ENCODE measurements around the gene SLC2A3. TPM values are rescaled to one million over a fixed set of nuclear protein-coding genes. Genes with fewer than 3 reads are reported as not detected.

SLC2A3 gene
- total RNA-seq, 1 experiment from 2014 or later: 717 TPM

DNA sequence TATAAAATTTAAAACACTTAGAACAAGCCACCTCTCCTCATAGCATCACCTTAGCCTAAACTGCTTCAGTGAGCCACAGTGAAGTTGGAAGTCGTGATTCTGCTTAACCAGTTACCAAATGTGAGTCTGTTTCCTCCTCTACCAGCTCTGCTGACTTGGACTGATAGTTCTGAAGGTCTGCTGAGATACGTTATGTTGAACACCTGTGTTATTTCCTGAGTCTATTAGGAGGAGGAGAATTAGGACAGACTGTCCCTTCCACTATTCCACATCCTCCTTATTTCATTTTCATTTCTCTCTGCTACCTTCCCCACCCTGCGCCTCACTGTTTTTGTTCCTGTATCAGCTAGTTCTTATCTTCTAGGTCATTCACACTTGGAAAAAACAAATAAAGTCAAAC lies 65.7 kb downstream of the SLC2A3 start:
- Mint-ChIP-seq H3K4me1 (peaks cover 10% of the 10 kb centered on the region), H3K4me3 (no peak overlapping the region), H3K27ac (no peak overlapping the region), H3K27me3 (ENCODE audit: low read depth) (no peaks in the 10 kb centered on the region), H3K36me3 (no peaks in the 10 kb centered on the region), H3K9me3 (peaks cover 3% of the 10 kb centered on the region; the same call in 1 of the 2 replicates)
- TF ChIP-seq SMAD4 (CRISPR knock-in tag; IDR thresholded peaks at IDR 0.05): no peak
- no peak for TF ChIP-seq ZNF263 (CRISPR knock-in tag; IDR thresholded peaks at IDR 0.05; ENCODE audit: low read depth)
- no peak for TF ChIP-seq NFE2L1 (CRISPR knock-in tag; IDR thresholded peaks at IDR 0.05)
- TF ChIP-seq, protein P1, sequence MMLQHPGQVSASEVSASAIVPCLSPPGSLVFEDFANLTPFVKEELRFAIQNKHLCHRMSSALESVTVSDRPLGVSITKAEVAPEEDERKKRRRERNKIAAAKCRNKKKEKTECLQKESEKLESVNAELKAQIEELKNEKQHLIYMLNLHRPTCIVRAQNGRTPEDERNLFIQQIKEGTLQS (CRISPR knock-in tag; conservative IDR thresholded peaks at IDR 0.05): no peak
- TF ChIP-seq FOXK1 (CRISPR knock-in tag; IDR thresholded peaks at IDR 0.05): no peak
- TF ChIP-seq ZNF317 (CRISPR knock-in tag; IDR thresholded peaks at IDR 0.05; ENCODE audit: borderline replicate concordance, low read depth): no peak
- TF ChIP-seq KAT7 (CRISPR knock-in tag; IDR thresholded peaks at IDR 0.05; ENCODE audit: borderline replicate concordance): no peak
- TF ChIP-seq GTF2I (CRISPR knock-in tag; conservative IDR thresholded peaks at IDR 0.05): no peak
- TF ChIP-seq ZNF416 (CRISPR knock-in tag; IDR thresholded peaks at IDR 0.05): no peak
- no peak for TF ChIP-seq ZNF423 (CRISPR knock-in tag; IDR thresholded peaks at IDR 0.05)
- TF ChIP-seq, protein P2, sequence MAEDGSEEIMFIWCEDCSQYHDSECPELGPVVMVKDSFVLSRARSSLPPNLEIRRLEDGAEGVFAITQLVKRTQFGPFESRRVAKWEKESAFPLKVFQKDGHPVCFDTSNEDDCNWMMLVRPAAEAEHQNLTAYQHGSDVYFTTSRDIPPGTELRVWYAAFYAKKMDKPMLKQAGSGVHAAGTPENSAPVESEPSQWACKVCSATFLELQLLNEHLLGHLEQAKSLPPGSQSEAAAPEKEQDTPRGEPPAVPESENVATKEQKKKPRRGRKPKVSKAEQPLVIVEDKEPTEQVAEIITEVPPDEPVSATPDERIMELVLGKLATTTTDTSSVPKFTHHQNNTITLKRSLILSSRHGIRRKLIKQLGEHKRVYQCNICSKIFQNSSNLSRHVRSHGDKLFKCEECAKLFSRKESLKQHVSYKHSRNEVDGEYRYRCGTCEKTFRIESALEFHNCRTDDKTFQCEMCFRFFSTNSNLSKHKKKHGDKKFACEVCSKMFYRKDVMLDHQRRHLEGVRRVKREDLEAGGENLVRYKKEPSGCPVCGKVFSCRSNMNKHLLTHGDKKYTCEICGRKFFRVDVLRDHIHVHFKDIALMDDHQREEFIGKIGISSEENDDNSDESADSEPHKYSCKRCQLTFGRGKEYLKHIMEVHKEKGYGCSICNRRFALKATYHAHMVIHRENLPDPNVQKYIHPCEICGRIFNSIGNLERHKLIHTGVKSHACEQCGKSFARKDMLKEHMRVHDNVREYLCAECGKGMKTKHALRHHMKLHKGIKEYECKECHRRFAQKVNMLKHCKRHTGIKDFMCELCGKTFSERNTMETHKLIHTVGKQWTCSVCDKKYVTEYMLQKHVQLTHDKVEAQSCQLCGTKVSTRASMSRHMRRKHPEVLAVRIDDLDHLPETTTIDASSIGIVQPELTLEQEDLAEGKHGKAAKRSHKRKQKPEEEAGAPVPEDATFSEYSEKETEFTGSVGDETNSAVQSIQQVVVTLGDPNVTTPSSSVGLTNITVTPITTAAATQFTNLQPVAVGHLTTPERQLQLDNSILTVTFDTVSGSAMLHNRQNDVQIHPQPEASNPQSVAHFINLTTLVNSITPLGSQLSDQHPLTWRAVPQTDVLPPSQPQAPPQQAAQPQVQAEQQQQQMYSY (CRISPR knock-in tag; IDR thresholded peaks at IDR 0.05): no peak
- no peak for TF ChIP-seq OVOL2 (CRISPR knock-in tag; IDR thresholded peaks at IDR 0.05; ENCODE audit: borderline replicate concordance)
- ChIA-PET POLR2A (no interaction called here), CTCF (no interaction called here)
- ATAC-seq: no peak
- DNase-seq (ENCODE audit: low spot score): no peak

Other genes starting within 250 kb of the SLC2A3 start
- gene GDF3, start 240.4 kb downstream of the SLC2A3 start, total RNA-seq (2021): 34.4 to 42.0 TPM (median 38.2 TPM) in 3 replicates
- gene DPPA3, start 224.8 kb downstream of the SLC2A3 start, total RNA-seq (2021): 3.3 to 6.8 TPM (median 3.9 TPM) in 3 replicates
- gene CLEC4C, start 188.8 kb downstream of the SLC2A3 start, total RNA-seq (2021): 0.50 TPM in 1 of 3 replicates, not detected in the others
- gene NANOGNB, start 171.0 kb downstream of the SLC2A3 start, total RNA-seq (2021): not detected in 3 replicates
- 330 to 387 TPM (median 352 TPM) in 3 replicates for gene NANOG, start 146.8 kb downstream of the SLC2A3 start, total RNA-seq (2021)
- 24.4 to 28.8 TPM (median 26.7 TPM) in 3 replicates for gene SLC2A14, start 63.3 kb downstream of the SLC2A3 start, total RNA-seq (2021)
- 10.3 to 12.7 TPM (median 10.4 TPM) in 3 replicates for gene FOXJ2, start 96.5 kb upstream of the SLC2A3 start, total RNA-seq (2021)
- 0.09 TPM in 2 of 3 replicates, not detected in the other for gene C3AR1, start 130.2 kb upstream of the SLC2A3 start, total RNA-seq (2021)
- gene NECAP1, start 146.1 kb upstream of the SLC2A3 start, total RNA-seq (2021): 23.6 to 26.4 TPM (median 23.7 TPM) in 3 replicates
- 0.44 to 0.62 TPM in 2 of 3 replicates, not detected in the other for gene CLEC4A, start 187.4 kb upstream of the SLC2A3 start, total RNA-seq (2021)
- gene ZNF705A, start 220.8 kb upstream of the SLC2A3 start, total RNA-seq (2021): not detected in 3 replicates

Data from WTC11 (cell line).